ENCODE measurements around the gene ZCCHC8. TPM values are rescaled to one million over a fixed set of nuclear protein-coding genes. Genes with fewer than 3 reads are reported as not detected.
"Not testable (repeated sequence)": the region's sequence is repeated elsewhere in the genome, so short reads cannot be mapped to it uniquely, and the experiment has no call there.

The ZCCHC8 gene
- total and polyA plus RNA-seq, 4 donors = 9.6 to 30.1 (median 22.6) TPM

DNA sequence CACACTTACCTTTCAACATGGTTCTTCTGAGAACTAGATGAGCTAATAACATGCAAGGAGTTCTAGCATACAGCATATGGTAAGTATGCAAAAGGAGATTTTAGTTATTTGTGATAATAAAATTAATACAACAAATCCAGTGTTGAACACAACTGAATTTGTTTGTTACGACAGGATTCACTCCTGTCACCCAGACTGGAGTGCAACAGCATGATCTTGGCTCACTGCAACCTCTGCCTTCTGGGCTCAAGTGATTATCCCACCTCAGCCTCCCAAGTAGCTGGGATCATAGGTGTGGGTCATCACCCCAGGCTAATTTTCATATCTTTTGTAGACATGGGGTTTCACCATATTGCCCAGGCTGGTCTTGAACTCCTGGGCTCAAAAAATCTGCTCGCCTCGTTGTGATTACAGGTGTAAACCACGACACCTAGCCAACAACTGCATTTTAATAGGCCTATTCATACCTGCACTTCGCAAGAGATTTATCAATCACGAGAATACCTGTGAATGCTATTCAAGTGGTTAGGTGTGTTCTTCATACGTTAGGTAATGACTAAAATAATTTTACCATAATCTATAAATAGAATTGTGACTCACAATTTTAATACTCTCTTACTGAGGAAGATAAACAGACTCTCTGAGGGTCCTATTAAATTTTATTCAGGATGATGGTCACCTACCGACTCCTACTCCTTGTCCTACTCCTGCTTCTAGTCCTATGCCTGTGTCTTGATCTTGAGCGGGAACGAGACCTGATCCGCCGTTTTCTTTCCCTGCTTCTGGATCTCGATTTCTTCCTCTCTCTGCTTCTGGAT is 16.0 kb upstream of the ZCCHC8 start:
- DNase-seq = no peak
- no peak for ATAC-seq (ENCODE audit: low FRiP score)
- H3K27ac ChIP-seq (ENCODE audit: low read depth in 1 of 2, low read length in 2 of 2) = no peak overlapping the region
- H3K27me3 ChIP-seq (ENCODE audit: control insufficient read depth in 1 of 2, insufficient read depth in 2 of 2, low read length in 1 of 2) = no peaks in the 10 kb centered on the region
- H3K4me3 ChIP-seq (ENCODE audit: low read length in 2 of 2) = no peak overlapping the region
- no peaks in the 10 kb centered on the region for H3K4me1 ChIP-seq (ENCODE audit: control insufficient read depth in 1 of 2, insufficient read depth in 2 of 2, low read length in 2 of 2)
- H3K36me3 ChIP-seq (ENCODE audit: control insufficient read depth in 1 of 2, insufficient read depth in 2 of 2, low read length in 1 of 2) = peaks cover 11 to 14% of the 10 kb centered on the region in 2 donors
- WGBS, 2 donors = 85 to 86% methylated on average over 13 of the region's 13 CpGs
- intact Hi-C loops (cut with DNase I) = no loop called here
- H3K9me3 ChIP-seq (ENCODE audit: control insufficient read depth, low read length) = no peaks in the 10 kb centered on the region

DNA sequence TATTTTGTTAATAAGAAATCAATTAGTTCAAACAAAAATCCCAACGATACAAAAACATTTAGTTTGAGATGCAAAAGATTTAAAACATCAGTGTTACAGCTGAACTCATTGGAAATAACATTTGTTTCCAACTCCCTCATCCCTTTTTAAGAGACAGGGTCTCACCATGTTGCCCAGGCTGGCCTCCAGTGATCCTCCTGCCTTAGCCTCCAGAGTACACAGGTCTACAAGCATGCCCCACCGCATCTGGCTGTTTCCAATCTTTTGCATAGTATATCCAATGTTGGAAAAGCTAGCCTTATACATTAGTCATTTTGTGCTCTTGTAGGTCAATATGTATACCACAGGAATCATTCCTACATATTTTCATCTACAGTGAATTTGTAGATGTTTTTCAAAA is 14.5 kb upstream of the ZCCHC8 start:
- H3K4me3 ChIP-seq (ENCODE audit: low read length in 2 of 2) = no peak overlapping the region
- no peaks in the 10 kb centered on the region for H3K4me1 ChIP-seq (ENCODE audit: control insufficient read depth in 1 of 2, insufficient read depth in 2 of 2, low read length in 2 of 2)
- DNase-seq (no peak), ATAC-seq (ENCODE audit: low FRiP score) (no peak)
- no peaks in the 10 kb centered on the region for H3K27me3 ChIP-seq (ENCODE audit: control insufficient read depth in 1 of 2, insufficient read depth in 2 of 2, low read length in 1 of 2)
- H3K36me3 ChIP-seq (ENCODE audit: control insufficient read depth in 1 of 2, insufficient read depth in 2 of 2, low read length in 1 of 2) = peaks cover 9 to 11% of the 10 kb centered on the region in 2 donors
- no peak overlapping the region for H3K27ac ChIP-seq (ENCODE audit: low read depth in 1 of 2, low read length in 2 of 2)
- intact Hi-C loops (cut with DNase I) = no loop called here
- WGBS, 2 donors = 89 to 93% methylated on average over 2 of the region's 2 CpGs
- no peaks in the 10 kb centered on the region for H3K9me3 ChIP-seq (ENCODE audit: control insufficient read depth, low read length)

DNA sequence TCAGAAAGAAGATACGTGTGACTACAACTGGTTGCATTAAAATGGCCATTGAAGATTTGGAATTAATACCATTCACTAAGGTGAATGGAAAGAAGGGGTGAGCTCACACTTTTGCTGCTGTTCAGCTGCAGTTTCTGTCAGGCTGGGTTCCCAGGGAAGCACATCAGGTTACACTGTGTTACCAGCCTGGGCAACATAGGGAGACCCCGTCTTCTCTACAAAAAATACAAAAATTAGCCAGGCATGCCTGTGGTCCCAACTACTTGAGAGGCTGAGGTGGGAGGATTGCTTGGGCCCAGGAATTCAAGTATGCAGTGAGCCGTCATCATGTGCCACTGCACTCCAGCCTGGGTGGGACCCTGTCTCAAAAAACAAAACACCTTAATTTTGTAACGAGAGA is 12.9 kb upstream of the ZCCHC8 start:
- H3K36me3 ChIP-seq (ENCODE audit: control insufficient read depth in 1 of 2, insufficient read depth in 2 of 2, low read length in 1 of 2) = peaks cover 9 to 11% of the 10 kb centered on the region in 2 donors
- WGBS, 2 donors = 86 to 88% methylated on average over 4 of the region's 4 CpGs
- ATAC-seq (ENCODE audit: low FRiP score) = no peak

DNA sequence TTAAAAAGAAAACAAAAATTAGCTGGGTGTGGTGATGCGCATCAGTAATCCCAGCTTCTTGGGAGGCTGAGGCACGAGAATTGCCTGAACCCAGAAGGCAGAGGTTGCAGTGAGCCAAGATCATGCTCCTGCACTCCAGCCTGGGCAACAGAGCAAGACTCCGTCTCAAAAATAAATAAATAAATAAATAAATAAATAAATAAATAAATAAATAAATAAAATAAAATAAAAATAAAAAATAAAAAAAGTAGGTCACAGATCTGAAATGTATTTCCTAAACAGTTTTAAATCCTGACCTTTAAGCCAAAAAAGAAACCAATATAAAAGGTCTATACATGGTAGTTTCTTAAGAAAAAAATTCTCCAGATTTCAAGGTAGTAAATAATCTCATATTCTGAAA is 12.3 kb upstream of the ZCCHC8 start:
- H3K36me3 ChIP-seq (ENCODE audit: control insufficient read depth in 1 of 2, insufficient read depth in 2 of 2, low read length in 1 of 2) = peaks cover 10 to 13% of the 10 kb centered on the region in 2 donors
- intact Hi-C loops (cut with DNase I); ATAC-seq (ENCODE audit: low FRiP score); H3K4me3 ChIP-seq (ENCODE audit: low read length in 2 of 2); H3K4me1 ChIP-seq (ENCODE audit: control insufficient read depth in 1 of 2, insufficient read depth in 2 of 2, low read length in 2 of 2); H3K27ac ChIP-seq (ENCODE audit: low read depth in 1 of 2, low read length in 2 of 2); H3K9me3 ChIP-seq (ENCODE audit: control insufficient read depth, low read length); DNase-seq; H3K27me3 ChIP-seq (ENCODE audit: control insufficient read depth in 1 of 2, insufficient read depth in 2 of 2, low read length in 1 of 2): not testable (repeated sequence)
- WGBS, 2 donors = 85 to 87% methylated on average over 3 of the region's 3 CpGs

More for the DNA sequence above, 12.9 kb upstream of the ZCCHC8 start:
- Histone ChIP-seq H3K4me3 (ENCODE audit: low read length in 2 of 2) (no peak overlapping the region), H3K4me1 (ENCODE audit: control insufficient read depth in 1 of 2, insufficient read depth in 2 of 2, low read length in 2 of 2) (no peaks in the 10 kb centered on the region), H3K27ac (ENCODE audit: low read depth in 1 of 2, low read length in 2 of 2) (no peak overlapping the region), H3K9me3 (ENCODE audit: control insufficient read depth, low read length) (no peaks in the 10 kb centered on the region), H3K27me3 (ENCODE audit: control insufficient read depth in 1 of 2, insufficient read depth in 2 of 2, low read length in 1 of 2) (no peaks in the 10 kb centered on the region)
- intact Hi-C loops (cut with DNase I) = no loop called here
- DNase-seq = no peak

DNA sequence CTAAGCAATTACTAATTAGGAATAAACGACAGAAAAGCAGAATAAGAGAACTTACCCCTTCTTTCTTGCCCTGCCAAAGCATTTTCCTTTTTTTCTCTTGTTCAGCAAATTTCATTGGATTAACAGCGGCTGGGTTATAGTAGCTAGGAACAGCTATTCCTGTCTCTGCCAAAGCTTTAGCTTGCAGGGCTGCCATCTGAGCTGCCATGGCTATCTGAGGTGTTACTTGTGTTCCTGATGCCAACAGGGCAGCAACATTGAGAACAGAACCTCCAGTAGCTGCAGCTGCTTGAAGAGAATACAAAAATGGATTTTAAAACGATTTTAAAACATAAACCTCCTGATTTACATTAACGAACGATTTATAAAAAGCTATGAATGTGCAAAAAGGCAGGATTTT is 7.4 kb upstream of the ZCCHC8 start:
- intact Hi-C loops (cut with DNase I) = no loop called here
- DNase-seq = no peak
- 93 to 95% methylated on average over 5 of the region's 5 CpGs for WGBS, 2 donors

DNA sequence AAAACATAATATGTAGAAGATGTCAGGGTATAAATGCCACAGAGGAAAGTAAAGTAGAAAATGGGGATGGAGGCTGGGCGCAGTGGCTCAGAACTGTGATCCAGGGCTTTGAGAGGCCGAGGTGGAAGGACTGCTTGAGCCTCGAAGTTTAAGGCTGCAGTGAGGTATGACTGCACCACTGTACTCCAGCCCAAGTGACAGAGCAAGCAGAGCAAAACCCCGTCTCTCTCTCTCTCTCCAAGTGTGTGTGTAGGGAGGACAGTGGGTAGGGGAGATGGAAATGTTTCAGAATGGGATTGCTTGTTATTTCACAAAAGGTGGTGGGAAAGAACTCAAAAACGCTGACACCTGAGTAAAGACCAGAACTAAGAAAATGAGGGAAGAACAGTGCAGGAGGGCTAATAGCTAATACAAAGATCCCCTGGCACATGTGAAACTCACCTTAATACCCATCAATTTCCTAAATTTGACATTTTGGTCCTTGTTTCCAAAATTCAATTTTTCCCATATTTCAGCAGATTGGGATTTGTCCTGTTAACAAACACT is 5.7 kb upstream of the ZCCHC8 start:
- Histone ChIP-seq H3K9me3 (ENCODE audit: control insufficient read depth, low read length) (no peaks in the 10 kb centered on the region), H3K36me3 (ENCODE audit: control insufficient read depth in 1 of 2, insufficient read depth in 2 of 2, low read length in 1 of 2) (peaks cover 5 to 9% of the 10 kb centered on the region in 2 donors), H3K4me3 (ENCODE audit: low read length in 2 of 2) (no peak overlapping the region), H3K4me1 (ENCODE audit: control insufficient read depth in 1 of 2, insufficient read depth in 2 of 2, low read length in 2 of 2) (no peaks in the 10 kb centered on the region), H3K27me3 (ENCODE audit: control insufficient read depth in 1 of 2, insufficient read depth in 2 of 2, low read length in 1 of 2) (no peaks in the 10 kb centered on the region), H3K27ac (ENCODE audit: low read depth in 1 of 2, low read length in 2 of 2) (no peak overlapping the region)
- DNase-seq (no peak), ATAC-seq (ENCODE audit: low FRiP score) (no peak)
- intact Hi-C loops (cut with DNase I) = no loop called here
- WGBS, 2 donors = 87 to 92% methylated on average over 5 of the region's 5 CpGs

More for the DNA sequence above, 7.4 kb upstream of the ZCCHC8 start:
- Histone ChIP-seq H3K9me3 (ENCODE audit: control insufficient read depth, low read length) (no peaks in the 10 kb centered on the region), H3K36me3 (ENCODE audit: control insufficient read depth in 1 of 2, insufficient read depth in 2 of 2, low read length in 1 of 2) (peaks cover 5 to 8% of the 10 kb centered on the region in 2 donors), H3K4me1 (ENCODE audit: control insufficient read depth in 1 of 2, insufficient read depth in 2 of 2, low read length in 2 of 2) (no peaks in the 10 kb centered on the region), H3K27me3 (ENCODE audit: control insufficient read depth in 1 of 2, insufficient read depth in 2 of 2, low read length in 1 of 2) (no peaks in the 10 kb centered on the region), H3K4me3 (ENCODE audit: low read length in 2 of 2) (no peak overlapping the region), H3K27ac (ENCODE audit: low read depth in 1 of 2, low read length in 2 of 2) (no peak overlapping the region)
- ATAC-seq (ENCODE audit: low FRiP score) = no peak

DNA sequence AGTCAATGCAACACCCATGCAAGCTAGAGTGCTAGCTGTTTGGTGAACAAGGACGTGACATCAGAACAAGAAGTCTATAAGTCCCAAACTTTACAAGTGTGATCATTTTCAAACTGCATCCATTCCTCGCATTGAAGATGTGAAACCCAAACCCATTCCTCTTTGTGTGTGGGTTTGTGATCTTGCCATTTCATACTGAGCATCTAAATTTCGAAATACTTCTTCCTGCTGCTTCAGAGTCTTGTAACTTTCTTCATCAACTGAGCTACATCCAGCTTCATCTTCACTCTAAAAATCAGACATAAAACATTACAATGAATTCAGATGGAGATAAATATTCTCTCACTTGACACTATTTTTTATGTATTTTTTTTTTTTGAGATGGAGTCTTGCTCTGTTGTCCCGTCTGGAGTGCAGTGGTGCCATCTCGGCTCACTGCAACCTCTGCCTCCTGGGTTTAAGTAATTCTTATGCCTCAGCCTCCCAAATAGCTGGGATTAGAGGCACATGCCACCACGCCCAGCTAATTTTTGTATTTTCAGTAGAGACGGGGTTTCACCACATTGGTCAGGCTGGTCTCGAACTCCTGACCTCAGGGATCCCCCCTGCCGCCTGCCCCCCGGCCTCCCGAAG is 4.8 kb upstream of the ZCCHC8 start:
- ATAC-seq (ENCODE audit: low FRiP score) = no peak
- no peaks in the 10 kb centered on the region for H3K4me1 ChIP-seq (ENCODE audit: control insufficient read depth in 1 of 2, insufficient read depth in 2 of 2, low read length in 2 of 2)
- H3K4me3 ChIP-seq (ENCODE audit: low read length in 2 of 2) = no peak overlapping the region
- peaks cover 5 to 9% of the 10 kb centered on the region in 2 donors for H3K36me3 ChIP-seq (ENCODE audit: control insufficient read depth in 1 of 2, insufficient read depth in 2 of 2, low read length in 1 of 2)
- H3K9me3 ChIP-seq (ENCODE audit: control insufficient read depth, low read length) = no peaks in the 10 kb centered on the region
- no peak for DNase-seq
- H3K27me3 ChIP-seq (ENCODE audit: control insufficient read depth in 1 of 2, insufficient read depth in 2 of 2, low read length in 1 of 2) = no peaks in the 10 kb centered on the region
- H3K27ac ChIP-seq (ENCODE audit: low read depth in 1 of 2, low read length in 2 of 2) = no peak overlapping the region
- intact Hi-C loops (cut with DNase I) = no loop called here
- WGBS, 2 donors = 83 to 88% methylated on average over 11 of the region's 11 CpGs

DNA sequence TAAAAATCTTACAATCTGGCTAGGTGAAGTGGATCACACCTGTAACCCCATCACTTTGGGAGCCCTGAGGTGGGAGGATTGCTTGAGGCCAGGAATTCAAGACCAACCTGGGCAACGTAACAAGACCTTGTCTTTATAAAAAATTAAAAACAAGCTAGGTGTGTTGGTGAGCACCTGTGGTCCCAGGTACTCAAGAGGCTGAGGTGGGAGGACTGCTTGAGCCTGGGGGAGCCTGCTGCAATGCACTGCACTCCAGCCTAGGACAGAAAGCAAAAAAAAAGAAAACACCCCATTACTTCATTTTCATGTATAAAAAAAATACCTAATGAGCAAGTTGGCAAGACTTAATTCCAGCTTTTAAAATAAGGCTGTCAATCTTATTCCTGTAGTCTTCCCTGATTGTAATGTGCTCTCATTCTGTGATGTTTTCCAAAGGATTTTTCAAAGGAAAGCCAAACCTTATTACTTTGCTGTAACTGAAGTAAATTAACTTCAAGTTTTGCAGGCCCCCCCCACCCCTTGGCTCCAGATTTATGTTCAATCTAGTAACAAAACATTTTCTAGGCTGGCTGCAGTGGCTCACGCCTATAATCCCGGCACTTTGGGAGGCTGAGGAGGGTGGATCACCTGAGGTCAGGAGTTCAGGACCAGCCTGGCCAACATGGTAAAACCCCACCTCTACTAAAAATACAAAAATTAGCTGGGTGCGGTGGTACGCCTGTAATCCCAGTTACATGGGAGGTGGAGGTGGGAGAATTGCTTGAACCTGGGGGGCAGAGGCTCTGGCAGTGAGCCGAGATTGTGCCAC is 3.3 kb upstream of the ZCCHC8 start:
- Histone ChIP-seq H3K4me3 (ENCODE audit: low read length in 2 of 2) (no peak overlapping the region), H3K27ac (ENCODE audit: low read depth in 1 of 2, low read length in 2 of 2) (no peak overlapping the region), H3K4me1 (ENCODE audit: control insufficient read depth in 1 of 2, insufficient read depth in 2 of 2, low read length in 2 of 2) (no peaks in the 10 kb centered on the region), H3K36me3 (ENCODE audit: control insufficient read depth in 1 of 2, insufficient read depth in 2 of 2, low read length in 1 of 2) (peaks cover 5 to 9% of the 10 kb centered on the region in 2 donors), H3K27me3 (ENCODE audit: control insufficient read depth in 1 of 2, insufficient read depth in 2 of 2, low read length in 1 of 2) (no peaks in the 10 kb centered on the region), H3K9me3 (ENCODE audit: control insufficient read depth, low read length) (no peaks in the 10 kb centered on the region)
- intact Hi-C loops (cut with DNase I) = no loop called here
- 60 to 63% methylated on average over 6 of the region's 6 CpGs for WGBS, 2 donors
- ATAC-seq (ENCODE audit: low FRiP score) (no peak), DNase-seq (no peak)

All from aorta (tissue), 5 donors.